HG03521 (cell line): Measurements from ENCODE around the gene HMGB3.
A peak's percentile ranks its signal among the peaks of the same experiment; 100 is the strongest.
"Not testable (repeated sequence)": the region's sequence is repeated elsewhere in the genome, so short reads cannot be mapped to it uniquely, and the experiment has no call there.

ENCODE experiments used
- ATAC-seq: cut with Tn5 transposase; IDR thresholded peaks from one replicate; pipeline ENCODE4 v1.9.1; 2021; ENCODE audit warnings: mild to moderate bottlenecking, moderate library complexity; ENCODE audit not compliant: unreplicated experiment

Gene HMGB3

GRCh38 chrX:150982788-150983520 lies at the start of gene HMGB3:
Gene HMGB3, plus strand, starts transcription at chrX:150983335. Its CDS starts 2,265 bp downstream, at chrX:150985600.
- peak; percentile 97 for ATAC-seq

- ATAC-seq, result no peak
These were observed 49.2 kb upstream of the HMGB3 start for GRCh38 chrX:150933945-150934350.

GRCh38 chrX:150934453-150934852 lies 48.7 kb upstream of the HMGB3 start:
- no peak for ATAC-seq

- no peak for ATAC-seq
These were observed 47.7 kb upstream of the HMGB3 start for GRCh38 chrX:150935467-150935866.

GRCh38 chrX:150936556-150936955 lies 46.6 kb upstream of the HMGB3 start:
- no peak for ATAC-seq

GRCh38 chrX:150940844-150941495 lies 42.2 kb upstream of the HMGB3 start:
- no peak for ATAC-seq

- no peak for ATAC-seq
These were observed 41.6 kb upstream of the HMGB3 start for GRCh38 chrX:150941580-150941979.

GRCh38 chrX:150942942-150943594 lies 40.1 kb upstream of the HMGB3 start:
- no peak for ATAC-seq

- no peak for ATAC-seq
These were observed 38.9 kb upstream of the HMGB3 start for GRCh38 chrX:150944233-150944632.

GRCh38 chrX:150954951-150955350 lies 28.2 kb upstream of the HMGB3 start:
- no peak for ATAC-seq

GRCh38 chrX:150955590-150955989 lies 27.5 kb upstream of the HMGB3 start:
- no peak for ATAC-seq

GRCh38 chrX:150958177-150958576 lies 25.0 kb upstream of the HMGB3 start:
- ATAC-seq, result no peak

GRCh38 chrX:150959557-150959956 lies 23.6 kb upstream of the HMGB3 start:
- ATAC-seq, result no peak

- no peak for ATAC-seq
These were observed 21.5 kb upstream of the HMGB3 start for GRCh38 chrX:150961631-150962030.

- ATAC-seq, result not testable (repeated sequence)
These were observed 18.7 kb upstream of the HMGB3 start for GRCh38 chrX:150964416-150964815.

- no peak for ATAC-seq
These were observed 16.9 kb upstream of the HMGB3 start for GRCh38 chrX:150966235-150966634.

GRCh38 chrX:150966742-150967141 lies 16.4 kb upstream of the HMGB3 start:
- no peak for ATAC-seq

- no peak for ATAC-seq
These were observed 15.3 kb upstream of the HMGB3 start for GRCh38 chrX:150967786-150968185.

GRCh38 chrX:150968862-150969720 lies 14.0 kb upstream of the HMGB3 start:
- no peak for ATAC-seq

GRCh38 chrX:150972450-150972849 lies 10.7 kb upstream of the HMGB3 start:
- ATAC-seq, result no peak
